ENCODE data around the gene ARHGAP4.

ARHGAP4 gene

GRCh38 chrX:153889123-153889522 is 36.9 kb downstream of the ARHGAP4 start:
- no peak for DNase-seq (ENCODE audit: extremely low read depth, low read depth)
- no peak for TF ChIP-seq CTCF (IDR thresholded peaks at IDR 0.05; ENCODE audit: low read depth, low read length)

GRCh38 chrX:153888344-153888743 is 37.7 kb downstream of the ARHGAP4 start:
- DNase-seq (ENCODE audit: extremely low read depth, low read depth): no peak
- TF ChIP-seq CTCF (IDR thresholded peaks at IDR 0.05; ENCODE audit: low read depth, low read length): no peak

- no peak for DNase-seq (ENCODE audit: extremely low read depth, low read depth)
- TF ChIP-seq CTCF (IDR thresholded peaks at IDR 0.05; ENCODE audit: low read depth, low read length): no peak
Measured at GRCh38 chrX:153887385-153887784, 38.7 kb downstream of the ARHGAP4 start.

- no peak for TF ChIP-seq CTCF (IDR thresholded peaks at IDR 0.05; ENCODE audit: low read depth, low read length)
Measured at GRCh38 chrX:153886915-153887314, 39.1 kb downstream of the ARHGAP4 start.

GRCh38 chrX:153885968-153886903 is 39.8 kb downstream of the ARHGAP4 start, which contains the start of gene L1CAM:
Gene L1CAM (minus strand): TSS chrX:153886173. CDS start chrX:153875836, 10,337 bp downstream.
- TF ChIP-seq CTCF (IDR thresholded peaks at IDR 0.05; ENCODE audit: low read depth, low read length): no peak
- no peak for DNase-seq (ENCODE audit: extremely low read depth, low read depth)

More at GRCh38 chrX:153886915-153887314, 39.1 kb downstream of the ARHGAP4 start:
- DNase-seq (ENCODE audit: extremely low read depth, low read depth): no peak

- no peak for DNase-seq (ENCODE audit: extremely low read depth, low read depth)
- no peak for TF ChIP-seq CTCF (IDR thresholded peaks at IDR 0.05; ENCODE audit: low read depth, low read length)
Measured at GRCh38 chrX:153885208-153885787, 40.8 kb downstream of the ARHGAP4 start.

- no peak for DNase-seq (ENCODE audit: extremely low read depth, low read depth)
Measured at GRCh38 chrX:153884590-153884989, 41.5 kb downstream of the ARHGAP4 start.

More at GRCh38 chrX:153884590-153884989, 41.5 kb downstream of the ARHGAP4 start:
- no peak for TF ChIP-seq CTCF (IDR thresholded peaks at IDR 0.05; ENCODE audit: low read depth, low read length)

Measured in AG09319 (cell line).